OCI-LY1 (cell line): Measurements from ENCODE around the gene NOM1.

Source experiments
- H2AFZ ChIP-seq: fragments of 200-600 bp; sonication (generic), shearing (Covaris generic); 2 replicates; pipeline ENCODE4 v1.6.0; 2014; ENCODE audit warnings: antibody characterized with exemption, mild to moderate bottlenecking, low read length
- H3F3A ChIP-seq: fragments of 200-600 bp; sonication (generic), shearing (Covaris generic); 2 replicates; pipeline ENCODE4 v1.6.0; 2014; ENCODE audit warnings: mild to moderate bottlenecking, antibody characterized with exemption, low read length, moderate library complexity; ENCODE audit not compliant: insufficient read depth
- H3K27ac ChIP-seq: fragments of 200-600 bp; sonication (generic); 2 replicates; pipeline ENCODE4 v1.5.1; 2014; ENCODE audit warnings: low read length, mixed run types, mild to moderate bottlenecking, low read depth; ENCODE audit not compliant: poor library complexity, severe bottlenecking
- H3K27me3 ChIP-seq: fragments of 200-600 bp; sonication (generic); 2 replicates; pipeline ENCODE4 v1.6.0; 2014; ENCODE audit warnings: antibody characterized with exemption, mild to moderate bottlenecking, low read length, moderate library complexity; ENCODE audit not compliant: insufficient read depth
- H3K36me3 ChIP-seq: fragments of 200-600 bp; sonication (generic); 2 replicates; pipeline ENCODE4 v1.6.1; 2014; ENCODE audit warnings: mild to moderate bottlenecking, antibody characterized with exemption, low read length, moderate library complexity, mixed read lengths; ENCODE audit not compliant: insufficient read depth
- H3K4me1 ChIP-seq: fragments of 200-600 bp; sonication (generic); 2 replicates; pipeline ENCODE4 v1.5.1; 2014; ENCODE audit warnings: mild to moderate bottlenecking, low read length, moderate library complexity; ENCODE audit not compliant: insufficient read depth, severe bottlenecking
- H3K4me2 ChIP-seq: fragments of 200-600 bp; sonication (generic), shearing (Covaris generic); 2 replicates; pipeline ENCODE4 v1.6.1; 2014; ENCODE audit warnings: low read length
- H3K4me3 ChIP-seq: fragments of 200-600 bp; sonication (generic); 2 replicates; pipeline ENCODE4 v1.5.1; 2014; ENCODE audit warnings: low read length, low read depth, mild to moderate bottlenecking, mixed read lengths; ENCODE audit not compliant: poor library complexity, severe bottlenecking
- H3K79me2 ChIP-seq: fragments of 200-600 bp; shearing (Covaris generic); 2 replicates; pipeline ENCODE4 v1.6.1; 2016; ENCODE audit warnings: mixed run types, low read length, mixed read lengths; ENCODE audit not compliant: insufficient read depth
- H3K9ac ChIP-seq: fragments of 200-600 bp; sonication (generic), shearing (Covaris generic); 2 replicates; pipeline ENCODE4 v1.6.1; 2014; ENCODE audit warnings: mild to moderate bottlenecking, low read length, mixed read lengths
- H3K9me2 ChIP-seq: fragments of 200-600 bp; sonication (generic), shearing (Covaris generic); 2 replicates; pipeline ENCODE4 v1.6.1; 2014; ENCODE audit warnings: low read depth, mild to moderate bottlenecking, low read length, mixed read lengths
- H3K9me3 ChIP-seq: fragments of 200-600 bp; shearing (Covaris generic); 2 replicates; pipeline ENCODE4 v1.6.1; 2014; ENCODE audit warnings: low read length, mixed read lengths
- H4K20me1 ChIP-seq: fragments of 200-600 bp; sonication (generic), shearing (Covaris generic); 2 replicates; pipeline ENCODE4 v1.6.0; 2016; ENCODE audit warnings: mild to moderate bottlenecking, low read length; ENCODE audit not compliant: insufficient read depth
- CTCF ChIP-seq: fragments of 200-600 bp; sonication (generic), shearing (Covaris generic); IDR thresholded peaks from 2 replicates; pipeline ENCODE4 v1.5.1; 2017; ENCODE audit warnings: mild to moderate bottlenecking, antibody characterized with exemption, low read length, moderate library complexity, mixed read lengths
- EZH2 ChIP-seq: fragments of 200-600 bp; sonication (generic), shearing (Covaris generic); IDR thresholded peaks from 2 replicates; pipeline ENCODE4 v1.8.0; 2017; ENCODE audit warnings: borderline replicate concordance, mixed run types, mild to moderate bottlenecking, antibody characterized with exemption, low read length, moderate library complexity, mixed read lengths

NOM1 gene

GRCh38 chr7:156969972-156970420 lies 20.5 kb downstream of the NOM1 start:
- Histone ChIP-seq H3K27me3 (no peaks in the 10 kb centered on the region), H3K79me2 (no peaks in the 10 kb centered on the region), H3K4me1 (no peaks in the 10 kb centered on the region), H3K27ac (no peak overlapping the region), H3K9me3 (no peaks in the 10 kb centered on the region), H2AFZ (no peak overlapping the region), H3K4me2 (no peak overlapping the region), H3K4me3 (no peak overlapping the region), H4K20me1 (no peaks in the 10 kb centered on the region), H3K9me2 (no peaks in the 10 kb centered on the region), H3F3A (no peaks in the 10 kb centered on the region), H3K9ac (no peak overlapping the region), H3K36me3 (peaks cover 85% of the 10 kb centered on the region)
- TF ChIP-seq CTCF = peak; percentile 49
- TF ChIP-seq EZH2 = no peak

- H3K79me2 ChIP-seq = no peaks in the 10 kb centered on the region
- H3K27ac ChIP-seq = no peak overlapping the region
- no peaks in the 10 kb centered on the region for H3K9me2 ChIP-seq
- H4K20me1 ChIP-seq = no peaks in the 10 kb centered on the region
- H3K4me1 ChIP-seq = no peaks in the 10 kb centered on the region
- peaks cover 85% of the 10 kb centered on the region for H3K36me3 ChIP-seq
- peaks cover 11% of the 10 kb centered on the region; the same call in 1 of the 2 replicates for H3K9me3 ChIP-seq
- H3K4me3 ChIP-seq = no peak overlapping the region
- H3K4me2 ChIP-seq = no peak overlapping the region
- H3K27me3 ChIP-seq = no peaks in the 10 kb centered on the region
- H3K9ac ChIP-seq = no peak overlapping the region
- H2AFZ ChIP-seq = no peak overlapping the region
- no peak for TF ChIP-seq EZH2
- H3F3A ChIP-seq = no peaks in the 10 kb centered on the region
Measured at GRCh38 chr7:156975620-156976019, 26.1 kb downstream of the NOM1 start.

- H3K9ac ChIP-seq = no peak overlapping the region
- no peak for TF ChIP-seq EZH2
- TF ChIP-seq CTCF = no peak
Measured at GRCh38 chr7:156979007-156979606, 29.6 kb downstream of the NOM1 start.

GRCh38 chr7:156979711-156980110 lies 30.2 kb downstream of the NOM1 start:
- H3K9ac ChIP-seq = no peak overlapping the region
- H4K20me1 ChIP-seq = no peaks in the 10 kb centered on the region
- TF ChIP-seq CTCF (no peak), EZH2 (no peak)
- H3K27ac ChIP-seq = no peak overlapping the region
- no peaks in the 10 kb centered on the region for H3F3A ChIP-seq
- no peak overlapping the region for H3K4me2 ChIP-seq
- peaks cover 67% of the 10 kb centered on the region for H3K36me3 ChIP-seq
- H2AFZ ChIP-seq = no peak overlapping the region
- peaks cover 11% of the 10 kb centered on the region; the same call in 1 of the 2 replicates for H3K9me3 ChIP-seq
- H3K4me1 ChIP-seq = no peaks in the 10 kb centered on the region
- no peaks in the 10 kb centered on the region for H3K27me3 ChIP-seq
- H3K79me2 ChIP-seq = no peaks in the 10 kb centered on the region
- H3K9me2 ChIP-seq = no peaks in the 10 kb centered on the region
- H3K4me3 ChIP-seq = no peak overlapping the region

More at GRCh38 chr7:156979007-156979606, 29.6 kb downstream of the NOM1 start:
- Histone ChIP-seq H3K79me2 (no peaks in the 10 kb centered on the region), H3K4me3 (no peak overlapping the region), H3K4me1 (no peaks in the 10 kb centered on the region), H2AFZ (no peak overlapping the region), H3K4me2 (no peak overlapping the region), H3F3A (no peaks in the 10 kb centered on the region), H3K27me3 (no peaks in the 10 kb centered on the region), H3K9me2 (no peaks in the 10 kb centered on the region), H3K36me3 (peaks cover 73% of the 10 kb centered on the region), H4K20me1 (no peaks in the 10 kb centered on the region), H3K9me3 (peaks cover 11% of the 10 kb centered on the region; the same call in 1 of the 2 replicates), H3K27ac (no peak overlapping the region)
